Upper lobe of left lung (tissue), 4 donors: ENCODE results near the gene SMIM11.

Experiments
- EP300 ChIP-seq, 4 donors: sonication (generic); formaldehyde crosslinking; IDR thresholded peaks; one replicate each; pipeline ENCODE4 v1.5.1; 2017; ENCODE audit warnings: antibody characterized with exemption in 4 of 4, control low read depth in 2 of 4
- POLR2A ChIP-seq, 4 donors: fragments of 450-650 bp; IDR thresholded peaks; one replicate each; pipeline ENCODE4 v1.5.1; 2016 to 2017; ENCODE audit warnings: antibody characterized with exemption in 4 of 4, mild to moderate bottlenecking in 2 of 4
- POLR2AphosphoS5 ChIP-seq, 2 donors: sonication (generic); formaldehyde crosslinking; IDR thresholded peaks; one replicate each; pipeline ENCODE4 v1.5.1; 2017; ENCODE audit warnings: antibody characterized with exemption in 2 of 2
- TF ChIP-seq, protein P1 (sequence below), 6 experiments: fragments of 450-650 bp in 4 of 6; fragments of 200-600 bp in 2 of 6; sonication (generic) in 2 of 6; IDR thresholded peaks; one replicate each; pipeline ENCODE4 v1.5.1; 2016 to 2019; ENCODE audit warnings: antibody characterized with exemption in 6 of 6

DNA sequence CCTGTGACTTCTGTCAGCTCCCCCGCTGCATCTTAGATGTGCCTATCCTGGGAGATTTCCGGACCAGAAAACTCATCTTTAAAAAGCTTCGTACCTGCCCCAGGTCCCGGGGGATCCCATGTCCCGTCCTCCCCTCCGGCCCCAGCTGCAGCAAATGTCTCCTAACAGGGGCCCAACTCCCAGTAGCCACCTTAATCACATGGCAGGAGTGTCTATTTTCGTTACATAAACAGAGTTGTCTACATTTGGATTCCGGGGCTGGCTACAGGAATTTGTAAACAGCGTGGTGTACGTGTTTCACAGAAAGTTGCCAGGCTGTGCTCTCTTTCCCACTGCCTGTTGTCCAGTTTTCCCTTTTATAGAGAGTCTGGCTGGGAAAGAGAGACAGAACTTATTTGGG lies 29.4 kb upstream of the SMIM11 start:
- TF ChIP-seq, protein P1, sequence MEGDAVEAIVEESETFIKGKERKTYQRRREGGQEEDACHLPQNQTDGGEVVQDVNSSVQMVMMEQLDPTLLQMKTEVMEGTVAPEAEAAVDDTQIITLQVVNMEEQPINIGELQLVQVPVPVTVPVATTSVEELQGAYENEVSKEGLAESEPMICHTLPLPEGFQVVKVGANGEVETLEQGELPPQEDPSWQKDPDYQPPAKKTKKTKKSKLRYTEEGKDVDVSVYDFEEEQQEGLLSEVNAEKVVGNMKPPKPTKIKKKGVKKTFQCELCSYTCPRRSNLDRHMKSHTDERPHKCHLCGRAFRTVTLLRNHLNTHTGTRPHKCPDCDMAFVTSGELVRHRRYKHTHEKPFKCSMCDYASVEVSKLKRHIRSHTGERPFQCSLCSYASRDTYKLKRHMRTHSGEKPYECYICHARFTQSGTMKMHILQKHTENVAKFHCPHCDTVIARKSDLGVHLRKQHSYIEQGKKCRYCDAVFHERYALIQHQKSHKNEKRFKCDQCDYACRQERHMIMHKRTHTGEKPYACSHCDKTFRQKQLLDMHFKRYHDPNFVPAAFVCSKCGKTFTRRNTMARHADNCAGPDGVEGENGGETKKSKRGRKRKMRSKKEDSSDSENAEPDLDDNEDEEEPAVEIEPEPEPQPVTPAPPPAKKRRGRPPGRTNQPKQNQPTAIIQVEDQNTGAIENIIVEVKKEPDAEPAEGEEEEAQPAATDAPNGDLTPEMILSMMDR (IDR thresholded peaks at IDR 0.05): no peak
- TF ChIP-seq POLR2A (IDR thresholded peaks at IDR 0.05) (no peak), POLR2AphosphoS5 (IDR thresholded peaks at IDR 0.05) (no peak), EP300 (IDR thresholded peaks at IDR 0.05) (no peak)
